HG02981 (cell line): ENCODE data around the gene TIMM44.

Source experiments
- ATAC-seq: cut with Tn5 transposase; IDR thresholded peaks from one replicate; pipeline ENCODE4 v1.9.1; 2021; ENCODE audit warnings: mild to moderate bottlenecking, moderate library complexity; ENCODE audit not compliant: unreplicated experiment

TIMM44 gene, protein sequence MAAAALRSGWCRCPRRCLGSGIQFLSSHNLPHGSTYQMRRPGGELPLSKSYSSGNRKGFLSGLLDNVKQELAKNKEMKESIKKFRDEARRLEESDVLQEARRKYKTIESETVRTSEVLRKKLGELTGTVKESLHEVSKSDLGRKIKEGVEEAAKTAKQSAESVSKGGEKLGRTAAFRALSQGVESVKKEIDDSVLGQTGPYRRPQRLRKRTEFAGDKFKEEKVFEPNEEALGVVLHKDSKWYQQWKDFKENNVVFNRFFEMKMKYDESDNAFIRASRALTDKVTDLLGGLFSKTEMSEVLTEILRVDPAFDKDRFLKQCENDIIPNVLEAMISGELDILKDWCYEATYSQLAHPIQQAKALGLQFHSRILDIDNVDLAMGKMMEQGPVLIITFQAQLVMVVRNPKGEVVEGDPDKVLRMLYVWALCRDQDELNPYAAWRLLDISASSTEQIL

DNA sequence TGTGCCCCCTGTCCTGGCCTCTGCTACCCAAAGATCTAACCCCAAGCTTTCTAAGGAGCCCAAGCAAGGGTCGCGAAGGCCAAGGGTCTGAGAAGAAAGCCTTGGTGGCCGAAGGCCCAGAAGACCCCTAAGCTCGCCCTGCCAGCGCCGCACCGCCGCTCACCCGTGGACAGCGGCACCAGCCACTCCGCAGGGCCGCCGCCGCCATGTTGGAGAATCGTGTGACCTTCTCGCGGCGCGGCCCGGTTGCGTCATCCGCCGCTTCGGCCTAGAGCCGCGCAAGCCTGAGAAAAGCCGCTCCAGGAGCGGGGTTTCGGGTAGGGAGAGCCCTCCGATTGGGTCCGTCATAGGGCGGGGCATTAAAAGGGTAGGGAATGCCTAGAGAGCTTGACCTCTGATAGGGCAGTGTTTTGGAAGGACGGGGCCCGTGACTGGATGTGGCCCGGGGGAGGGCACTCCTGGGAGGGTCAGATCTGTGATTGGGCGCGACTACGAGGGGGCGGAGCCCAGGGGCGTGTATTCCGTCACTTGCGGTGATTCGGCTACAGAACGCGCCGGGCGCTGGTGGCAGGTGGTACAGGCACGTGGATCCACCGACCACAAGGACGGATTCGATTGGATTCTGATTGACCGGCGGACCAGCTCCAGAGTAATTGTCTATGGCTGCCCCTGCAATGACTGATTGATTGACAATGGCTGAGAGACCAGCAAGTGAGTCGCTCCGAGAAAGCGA, at the start of gene TIMM44:
TIMM44 (minus strand) TSS at position 223 of the 733 bp plus-strand sequence; CDS start at position 208, 15 bp downstream.
- ATAC-seq = peak; percentile 95

DNA sequence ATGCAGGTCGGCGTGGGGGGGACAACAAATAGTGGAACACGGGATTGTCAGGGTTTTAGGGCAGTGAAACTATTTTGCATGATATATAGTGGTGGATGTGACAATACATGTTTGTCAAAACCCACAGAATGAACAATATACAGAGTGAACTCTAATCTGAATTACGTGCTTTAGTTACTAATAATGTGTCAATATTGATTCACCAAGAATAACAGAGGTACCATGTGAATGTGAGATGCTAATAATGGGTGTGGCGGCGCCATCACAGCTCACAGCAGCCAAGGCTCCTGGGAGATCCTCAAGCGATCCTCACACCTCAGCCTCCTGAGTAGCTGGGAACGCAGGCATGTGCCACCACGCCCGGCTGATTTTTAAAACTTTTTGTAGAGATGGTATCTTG, 49.1 kb upstream of the TIMM44 start:
- no peak for ATAC-seq

DNA sequence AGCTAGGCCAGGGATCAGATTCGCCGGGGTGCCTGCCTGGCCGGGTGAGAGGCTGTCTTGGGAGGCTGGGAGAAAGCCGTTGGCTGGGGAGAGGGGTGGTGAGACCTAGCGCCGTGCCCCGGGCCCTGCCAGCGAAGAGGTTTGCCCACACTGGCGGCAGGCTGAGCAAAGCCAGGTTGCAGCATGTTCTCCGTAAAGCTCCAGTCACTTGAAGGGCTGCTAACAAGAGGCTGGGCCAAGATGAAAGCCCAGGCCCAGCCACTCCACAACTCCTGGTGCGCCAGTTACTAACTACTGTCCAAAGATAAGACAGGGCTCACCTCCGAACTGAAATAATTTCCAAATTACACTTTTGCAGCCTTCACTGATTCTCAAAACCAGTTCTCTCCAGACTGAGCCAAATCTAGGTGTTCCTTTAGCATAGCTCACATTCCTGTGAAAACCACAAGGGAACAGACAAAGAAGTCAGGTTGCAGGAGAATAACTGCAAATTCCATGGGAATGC, 45.7 kb upstream of the TIMM44 start:
- ATAC-seq = no peak

DNA sequence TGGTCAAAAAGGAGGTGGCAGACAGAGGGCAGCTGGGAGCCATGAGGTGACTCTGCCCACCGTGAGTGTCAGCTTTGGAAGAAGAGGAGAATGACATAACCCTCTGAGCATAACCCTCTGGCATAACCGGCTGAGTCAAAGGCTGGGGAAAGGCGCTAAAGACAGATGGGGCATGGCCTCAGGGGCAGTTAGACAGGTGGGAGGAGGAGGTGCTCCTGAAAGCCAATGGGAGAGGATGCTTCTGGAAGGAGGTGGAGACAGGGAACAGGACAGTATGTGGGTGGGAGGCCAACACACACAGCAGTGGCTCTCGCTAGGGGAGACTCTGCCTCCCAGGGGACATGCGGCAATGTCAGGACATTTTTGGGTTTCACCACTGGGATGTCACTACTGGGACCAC, 44.8 kb upstream of the TIMM44 start:
- ATAC-seq = no peak

DNA sequence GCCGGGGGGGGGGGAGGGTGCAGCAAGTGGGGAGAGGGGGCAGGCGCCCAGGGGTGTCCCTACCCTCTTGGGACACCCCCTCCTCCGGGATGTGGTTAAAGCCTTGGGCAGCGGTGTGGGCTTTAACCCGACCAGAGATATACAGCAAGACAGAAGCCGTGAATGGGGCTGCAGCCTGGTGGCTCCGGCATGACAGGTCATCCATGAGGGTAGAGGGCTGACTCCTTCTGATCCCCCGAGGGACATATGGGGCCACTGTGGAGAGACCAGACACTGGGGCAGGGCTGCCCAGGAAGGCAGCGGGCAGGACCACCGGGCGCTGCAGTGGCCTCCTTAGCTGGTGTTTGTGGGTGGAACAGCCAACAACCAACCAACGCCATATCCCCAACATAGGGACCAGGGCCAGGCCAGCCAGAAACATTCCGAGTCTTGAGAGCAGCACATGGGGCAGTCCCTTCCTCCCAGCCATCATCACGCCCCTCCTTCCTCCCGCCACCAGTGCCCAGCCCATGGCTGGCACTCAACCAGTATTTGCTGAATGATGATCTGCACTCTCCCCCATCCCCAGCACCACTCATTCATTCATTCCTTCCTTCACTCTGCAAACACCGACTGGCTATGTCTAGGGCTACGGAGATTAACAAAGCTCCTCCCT, 43.8 kb upstream of the TIMM44 start:
- ATAC-seq = no peak

DNA sequence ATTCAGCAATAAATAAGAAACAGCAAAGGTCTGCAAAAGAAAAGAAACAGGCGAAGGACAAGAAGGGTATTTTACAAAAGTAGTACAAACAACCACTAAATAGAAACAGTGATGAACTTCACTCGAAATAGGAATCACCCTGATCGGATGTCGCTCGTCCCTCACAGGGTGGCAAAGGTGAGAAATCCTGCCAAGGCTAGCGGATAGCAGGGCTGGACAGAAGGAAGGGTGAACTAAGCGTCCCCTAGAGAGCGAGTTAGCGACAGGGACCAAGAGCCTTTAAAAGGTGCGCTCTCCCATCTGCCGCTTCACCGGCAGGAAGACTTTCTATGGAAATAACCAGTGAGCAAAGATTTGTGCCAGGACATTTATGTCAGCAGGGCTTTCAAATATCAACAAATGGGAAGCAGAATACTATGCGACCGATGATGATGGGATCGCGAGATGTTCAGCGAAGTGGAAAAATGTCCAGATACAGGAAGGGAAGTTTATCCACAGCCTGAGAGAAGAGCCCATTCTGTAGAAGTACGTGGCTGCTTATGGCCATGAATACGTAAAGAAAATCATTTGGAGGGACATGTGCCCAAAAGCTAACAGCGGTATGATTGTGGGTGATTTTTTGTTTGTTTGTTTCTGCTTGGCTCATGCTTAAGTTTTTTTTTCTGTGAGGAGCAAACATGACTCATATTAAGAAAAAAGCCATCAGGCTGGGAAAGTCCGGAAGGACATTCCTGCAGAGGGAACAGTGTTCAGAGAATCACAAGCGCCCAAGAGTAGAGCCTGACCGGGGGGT, 43.1 kb upstream of the TIMM44 start:
- no peak for ATAC-seq

DNA sequence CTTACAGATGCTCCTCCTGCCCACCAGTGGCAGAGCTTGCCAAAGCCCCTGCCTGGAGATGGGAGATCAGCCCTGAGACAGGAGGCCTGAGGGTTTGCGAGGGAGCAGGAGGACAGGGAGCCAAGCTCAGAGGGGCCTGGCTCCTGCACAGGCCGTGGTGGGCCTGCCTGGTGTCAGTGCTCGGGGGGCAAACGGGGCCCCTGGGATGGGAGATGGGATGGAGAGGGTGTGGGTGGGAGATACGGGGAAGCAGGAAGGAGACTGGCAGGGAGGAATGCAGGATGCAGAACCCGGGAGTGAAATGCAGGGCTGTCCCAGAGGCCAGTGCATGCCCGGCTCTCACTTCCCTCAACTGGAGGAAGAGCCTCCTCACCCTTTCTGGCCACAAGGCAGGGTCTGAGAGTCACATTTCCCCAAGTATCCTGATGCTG, 42.0 kb upstream of the TIMM44 start:
- ATAC-seq = no peak

DNA sequence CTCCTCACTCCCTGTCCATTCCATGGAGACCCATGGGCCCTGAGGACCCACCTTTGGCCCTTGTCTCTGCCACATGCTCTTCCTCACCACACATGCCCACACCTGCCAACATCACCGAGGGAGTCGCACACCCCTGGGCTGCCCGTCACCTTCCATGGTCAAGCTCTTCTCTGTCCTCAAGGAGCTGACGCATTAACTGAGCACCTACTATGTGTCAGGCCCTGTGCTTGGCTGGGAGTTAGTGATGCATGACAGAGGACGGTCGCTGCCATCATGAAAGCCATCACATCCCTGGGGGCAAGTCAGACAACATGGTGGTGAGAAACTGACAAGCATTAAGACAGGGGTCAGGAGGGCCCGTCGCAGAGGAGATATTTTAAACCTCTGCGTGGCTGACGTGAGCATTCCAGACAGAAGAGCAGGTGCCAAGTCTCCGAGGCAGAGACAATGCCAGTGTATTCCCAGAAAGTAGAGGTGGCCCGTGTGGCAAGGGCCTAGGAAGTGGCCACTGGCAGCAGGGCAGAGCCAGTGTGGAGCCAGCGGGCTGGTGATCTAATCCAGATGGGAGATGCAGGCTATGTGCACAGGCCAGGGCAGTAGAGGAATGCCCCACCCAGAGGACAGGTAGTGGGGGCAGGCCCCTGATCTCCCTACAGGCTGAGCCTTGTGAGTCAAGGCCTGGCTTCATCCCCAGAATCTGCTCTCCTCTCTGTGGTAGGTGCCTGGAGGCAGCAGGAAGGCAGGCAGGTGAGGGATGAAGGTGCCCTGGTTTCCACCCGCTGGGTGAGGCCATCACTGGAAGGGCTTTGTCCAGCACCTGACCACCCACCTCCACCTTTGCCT, 40.8 kb upstream of the TIMM44 start:
- ATAC-seq = no peak

DNA sequence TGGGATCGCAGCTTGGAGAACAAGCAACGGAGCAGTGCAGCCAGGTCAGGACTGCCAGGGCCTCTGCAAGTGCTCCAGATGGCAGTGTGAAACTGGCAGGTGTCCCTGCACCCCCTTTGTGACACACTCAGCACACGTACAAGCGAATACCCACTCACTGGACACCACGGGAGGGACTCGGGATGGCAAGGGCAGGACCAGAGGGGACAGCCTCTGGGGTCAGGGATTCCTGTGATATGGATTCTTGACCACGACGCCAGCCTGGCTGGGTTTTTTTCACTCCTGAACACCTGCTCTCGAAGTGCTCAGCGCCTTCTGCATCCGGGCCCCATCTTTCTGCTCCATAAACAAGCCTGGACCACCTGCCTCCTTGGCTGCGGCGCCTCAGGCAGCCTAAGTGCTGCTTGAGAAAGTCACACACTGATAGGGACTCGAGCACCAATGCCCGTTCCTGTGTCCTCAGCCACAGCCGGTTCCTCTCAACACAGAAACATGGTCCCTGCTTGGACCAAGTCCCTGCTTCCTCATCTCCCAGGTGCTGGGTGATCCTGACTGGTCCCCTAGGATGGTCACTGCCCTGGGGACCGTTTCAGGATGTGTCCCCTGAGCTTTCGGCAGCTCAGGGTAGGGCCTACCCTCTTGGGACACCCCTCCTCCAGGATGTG, 40.0 kb upstream of the TIMM44 start:
- ATAC-seq = no peak

DNA sequence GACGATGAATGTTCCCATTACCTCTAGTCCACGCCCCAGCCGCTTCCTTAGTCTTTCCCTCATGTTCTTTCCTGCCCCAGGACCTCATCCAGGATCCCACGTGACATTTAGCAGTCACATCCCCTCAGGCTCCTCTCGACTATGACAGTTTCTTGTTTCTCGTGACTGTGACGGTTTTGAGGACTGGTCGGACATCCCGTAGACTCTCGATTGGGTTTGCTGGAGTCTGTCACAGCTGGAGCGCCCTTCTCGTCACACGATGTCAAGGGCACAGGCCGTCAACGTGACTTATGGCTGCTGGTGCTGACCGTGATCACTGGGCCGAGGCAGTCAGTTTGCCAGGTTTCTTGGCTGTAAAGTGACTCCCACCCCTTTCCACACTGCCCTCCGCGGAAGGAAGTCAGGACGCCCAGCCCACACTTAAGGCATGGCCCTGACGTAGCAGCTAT, 39.2 kb upstream of the TIMM44 start:
- ATAC-seq = no peak

DNA sequence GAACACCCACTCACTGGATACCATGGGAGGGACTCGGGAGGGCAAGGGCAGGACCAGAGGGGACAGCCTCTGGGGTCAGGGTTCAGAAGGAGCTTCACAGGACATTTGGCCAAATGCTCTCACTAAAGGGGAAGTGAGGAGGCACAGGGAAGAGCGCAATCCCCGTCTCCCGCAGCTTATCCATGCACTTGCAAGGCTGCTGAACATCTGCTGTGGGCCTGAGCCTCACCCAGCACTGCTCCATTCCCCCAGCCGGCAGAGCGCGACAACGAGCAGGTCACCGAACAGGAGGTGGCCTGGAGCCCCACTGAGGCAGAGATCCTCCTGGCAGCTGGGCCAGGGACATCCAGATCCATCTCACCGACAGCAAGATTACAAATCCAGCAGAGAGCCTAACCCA, 38.6 kb upstream of the TIMM44 start:
- ATAC-seq = no peak

DNA sequence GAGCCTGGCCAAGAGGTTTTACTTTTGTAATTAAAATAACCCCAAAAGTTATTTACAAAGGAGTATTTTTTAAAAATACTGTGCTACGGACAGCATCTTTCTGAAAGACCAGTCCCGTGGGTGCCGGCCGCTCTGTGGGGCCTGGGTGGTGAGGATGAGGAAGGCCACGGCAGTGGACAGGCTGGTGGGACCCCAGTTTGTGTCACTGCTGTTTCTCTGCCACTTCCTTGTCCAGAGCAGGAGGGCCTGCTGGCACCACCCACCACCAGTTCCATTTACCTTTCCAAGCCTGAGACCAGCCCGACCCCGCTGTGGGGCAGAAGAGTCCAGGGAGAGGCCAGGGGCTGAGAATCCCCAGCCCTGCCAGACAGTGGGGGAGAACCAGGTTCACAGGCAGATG, 38.2 kb upstream of the TIMM44 start:
- ATAC-seq = no peak

DNA sequence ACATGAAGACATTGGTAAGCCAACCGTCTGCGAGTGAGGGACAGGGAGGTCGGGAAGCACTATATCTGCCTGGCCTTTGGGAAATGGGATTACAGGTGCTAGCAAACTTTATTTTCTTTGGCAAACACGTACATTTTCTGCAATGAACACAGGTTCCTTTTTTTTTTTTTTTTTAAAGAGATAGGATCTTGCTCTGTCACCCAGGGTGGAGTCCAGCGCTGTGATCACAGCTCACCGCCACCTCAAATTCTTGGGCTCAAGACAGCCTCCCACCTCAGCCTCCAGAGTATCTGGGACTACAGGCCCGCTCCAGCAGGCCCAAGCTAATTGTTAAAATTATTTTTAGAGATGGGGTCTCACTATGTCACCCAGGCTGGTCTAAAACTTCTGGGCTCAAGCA, 37.7 kb upstream of the TIMM44 start:
- ATAC-seq = no peak

DNA sequence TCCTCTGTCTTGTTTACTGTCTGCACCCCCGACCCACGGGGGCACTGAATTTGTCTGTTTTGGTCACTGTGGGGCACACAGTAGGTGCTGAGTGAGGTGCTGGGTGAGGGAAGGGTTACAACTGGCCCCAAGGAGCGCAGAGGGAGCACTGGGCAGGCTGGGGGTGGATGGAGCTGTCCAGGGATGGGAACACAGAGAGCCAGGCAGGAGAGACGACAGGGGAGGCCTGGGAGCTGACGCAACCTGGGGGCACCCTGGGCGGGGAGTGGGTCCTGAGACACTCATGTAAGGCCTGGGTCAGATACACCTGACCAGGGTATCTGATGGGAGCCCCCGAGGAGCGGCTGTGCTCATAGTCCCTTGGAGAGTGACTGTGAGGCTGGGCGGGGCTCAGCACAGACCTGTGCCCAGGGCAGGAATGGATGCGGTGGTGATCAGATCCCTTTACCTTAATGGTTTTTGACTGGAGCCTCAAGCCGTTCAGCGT, 37.2 kb upstream of the TIMM44 start:
- ATAC-seq = no peak

DNA sequence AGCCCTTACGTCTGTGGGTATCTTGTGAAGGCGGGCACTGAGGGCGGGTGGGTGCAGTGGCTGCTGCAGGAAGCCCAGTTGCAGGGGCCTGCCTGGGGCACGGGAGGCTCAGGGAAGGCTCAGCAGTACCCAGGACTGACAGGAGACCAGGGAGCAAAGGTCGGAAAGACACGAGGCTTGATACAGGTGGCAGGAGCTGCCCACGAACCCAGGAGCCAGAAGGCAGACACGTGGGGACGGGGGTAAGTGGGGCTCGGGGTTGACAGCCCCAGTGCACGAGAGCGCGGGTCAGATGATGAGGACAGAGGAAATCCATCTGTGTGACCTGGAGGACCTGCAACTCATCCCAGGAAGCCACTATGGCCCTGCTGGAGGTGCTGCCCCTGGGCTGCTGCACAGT, 36.7 kb upstream of the TIMM44 start:
- no peak for ATAC-seq

DNA sequence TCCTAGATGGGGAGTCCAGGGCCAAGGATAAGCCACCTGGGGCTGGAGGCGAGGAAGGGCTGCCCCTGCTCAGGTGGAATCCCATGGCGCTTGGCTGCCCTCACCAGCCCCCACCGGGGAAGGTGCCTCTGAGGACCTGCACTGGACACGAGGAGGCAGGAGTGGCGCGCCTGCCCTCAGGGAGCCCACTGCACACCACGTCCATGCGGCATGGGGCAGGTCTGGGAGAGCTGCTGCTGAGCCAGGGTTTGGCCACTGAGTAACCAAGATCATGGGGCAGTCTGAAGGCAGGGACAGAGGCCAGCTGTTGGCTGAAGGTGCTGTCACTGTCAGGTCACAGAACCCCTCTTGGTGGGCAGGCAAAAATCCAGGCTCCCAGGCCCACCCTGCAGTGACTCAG, 36.1 kb upstream of the TIMM44 start:
- ATAC-seq = no peak

DNA sequence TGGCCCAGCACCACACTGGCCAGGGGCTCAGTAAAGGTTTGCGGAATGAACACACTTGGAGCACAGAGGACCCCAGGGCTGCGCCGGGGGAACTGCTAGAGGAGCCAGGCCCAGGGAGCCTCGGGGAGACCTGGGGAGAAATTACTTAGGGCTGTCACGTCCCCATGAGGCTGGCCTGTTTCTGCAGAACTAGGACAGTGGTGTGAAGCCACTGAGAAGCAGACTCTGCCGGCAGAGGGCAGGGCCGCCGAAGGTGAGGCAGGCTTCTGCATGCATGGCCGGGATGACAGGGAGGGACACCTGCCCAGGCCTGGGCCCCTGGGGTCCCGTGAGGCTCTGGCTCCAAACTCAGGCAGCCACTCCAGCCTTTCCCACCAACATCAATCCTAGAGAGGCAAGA, 35.5 kb upstream of the TIMM44 start:
- no peak for ATAC-seq

DNA sequence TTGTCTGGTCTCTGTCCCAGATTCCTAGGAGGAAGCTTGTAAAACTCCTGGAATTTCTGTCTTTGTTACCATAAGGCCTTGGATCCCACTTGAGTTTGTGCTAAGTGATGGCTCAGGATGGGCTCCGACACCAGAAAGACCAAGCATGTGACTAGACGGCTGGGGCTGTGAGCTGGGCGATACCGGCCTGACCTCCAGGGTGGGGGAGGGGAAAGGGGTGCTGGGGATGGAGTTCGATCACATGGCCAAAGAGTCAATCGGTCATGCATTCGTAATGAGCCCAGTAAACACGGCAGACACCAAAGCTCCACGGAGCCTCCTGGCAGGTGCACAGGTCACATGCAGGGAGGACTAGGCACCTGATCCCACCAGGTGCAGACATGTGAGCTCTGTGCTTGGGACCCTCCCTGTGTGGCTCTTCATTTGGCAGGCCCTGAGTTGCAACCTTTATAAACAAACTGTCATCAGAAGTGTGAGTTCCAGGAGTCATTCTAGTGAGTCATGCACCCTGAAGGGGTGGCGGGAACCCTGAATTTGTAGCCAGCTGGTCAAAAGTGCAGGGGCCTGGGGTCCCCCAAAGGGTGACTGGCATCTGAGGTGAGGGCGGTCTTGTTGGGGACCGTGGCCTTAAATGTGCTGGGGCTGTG, 34.8 kb upstream of the TIMM44 start:
- no peak for ATAC-seq

DNA sequence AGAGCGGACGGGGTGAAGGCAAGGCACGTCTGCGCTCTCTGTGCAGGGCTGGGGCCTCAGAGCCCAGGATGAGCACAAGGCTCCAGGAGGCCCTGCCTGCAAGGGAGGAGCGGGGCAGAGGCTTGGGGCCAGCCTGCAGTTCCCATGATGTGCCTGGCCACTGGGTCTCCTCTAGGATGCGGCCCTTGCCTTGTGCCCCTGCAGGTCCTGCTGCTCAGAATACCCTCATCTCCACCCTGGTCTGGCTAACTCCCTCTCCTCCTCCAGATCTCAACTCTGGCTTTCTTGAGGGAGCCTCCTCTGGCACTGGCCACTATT, 34.2 kb upstream of the TIMM44 start:
- ATAC-seq = no peak
